Endothelial cell of umbilical vein (primary cell): ENCODE results near the gene ARID2.

Experiments
- CTCF ChIP-seq, 2 donors: IDR thresholded peaks; 1 replicate in 1 of 2; 2 replicates in 1 of 2; pipeline ENCODE4 v1.5.1; 2011; ENCODE audit warnings: low read length in 2 of 2, mild to moderate bottlenecking in 2 of 2, moderate library complexity in 2 of 2, control low read depth in 1 of 2, inconsistent platforms in 1 of 2, low read depth in 1 of 2; ENCODE audit not compliant: insufficient read depth in 1 of 2; ENCODE audit errors: extremely low read depth in 1 of 2
- EZH2 ChIP-seq: IDR thresholded peaks from 2 replicates; pipeline ENCODE4 v1.6.1; 2012; ENCODE audit warnings: borderline replicate concordance, low read depth, mild to moderate bottlenecking, moderate library complexity, low read length, inconsistent platforms; ENCODE audit not compliant: severe bottlenecking
- FOS ChIP-seq: IDR thresholded peaks from 2 replicates; pipeline ENCODE4 v1.6.1; 2011; ENCODE audit warnings: mild to moderate bottlenecking, low read length, moderate library complexity, borderline replicate concordance; ENCODE audit not compliant: insufficient read depth
- GATA2 ChIP-seq: IDR thresholded peaks from 2 replicates; pipeline ENCODE4 v1.7.0; 2011; ENCODE audit warnings: low read depth, mild to moderate bottlenecking, moderate library complexity, mixed read lengths, low read length; ENCODE audit not compliant: insufficient read length, insufficient read depth
- JUN ChIP-seq: IDR thresholded peaks from 2 replicates; pipeline ENCODE4 v1.6.1; 2011; ENCODE audit warnings: borderline replicate concordance, low read depth; ENCODE audit not compliant: insufficient read length, insufficient read depth
- MAX ChIP-seq: IDR thresholded peaks from 2 replicates; pipeline ENCODE4 v1.6.1; 2011; ENCODE audit not compliant: insufficient read depth, insufficient read length
- MYC ChIP-seq: IDR thresholded peaks from one replicate; pipeline ENCODE4 v1.6.1; 2011; ENCODE audit warnings: mild to moderate bottlenecking, low read depth, low read length
- POLR2A ChIP-seq: IDR thresholded peaks from 2 replicates; pipeline ENCODE4 v1.6.1; 2012; ENCODE audit warnings: low read depth, mild to moderate bottlenecking, control low read depth, low read length
- POLR2AphosphoS5 ChIP-seq: IDR thresholded peaks from 2 replicates; pipeline ENCODE4 v1.6.1; 2012; ENCODE audit warnings: low read depth, mild to moderate bottlenecking, control low read depth, low read length, moderate library complexity; ENCODE audit not compliant: insufficient read depth

GRCh38 chr12:45697371-45697770 is 32.1 kb upstream of the ARID2 start:
- TF ChIP-seq POLR2A (no peak), CTCF (IDR thresholded peaks at IDR 0.05; ENCODE audit: extremely low read depth in 1 of 2, insufficient read depth in 1 of 2, low read depth in 1 of 2, low read length in 2 of 2) (no peak), MYC (no peak), MAX (no peak), JUN (no peak), EZH2 (no peak), POLR2AphosphoS5 (no peak), GATA2 (no peak), FOS (no peak)
